ENCODE measurements around the gene UMODL1. TPM values are rescaled to one million over a fixed set of nuclear protein-coding genes. Genes with fewer than 3 reads are reported as not detected.

The UMODL1 gene
- total and polyA plus RNA-seq, 4 donors: 0.10 to 0.28 (median 0.14) TPM; not detected in 1

DNA sequence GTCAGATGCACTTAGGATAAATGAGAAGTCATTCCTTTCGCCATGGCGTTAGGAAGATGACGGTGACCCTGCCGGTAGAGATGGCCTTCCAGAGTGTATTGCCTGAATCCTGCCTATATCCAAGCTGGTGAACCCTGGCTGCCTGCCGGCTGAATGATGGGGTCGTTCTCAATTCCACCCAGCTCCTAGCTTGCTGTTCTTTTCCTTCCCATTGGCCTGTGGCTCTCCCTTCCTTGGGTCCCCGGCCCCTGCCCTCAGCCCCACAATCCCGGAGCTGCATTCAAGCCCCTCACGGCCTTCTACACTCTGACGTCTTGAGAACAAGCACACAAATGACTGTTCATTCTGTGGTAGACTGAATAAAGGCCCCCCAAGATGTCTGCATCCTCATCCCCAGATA lies 32.7 kb upstream of the UMODL1 start:
- Histone ChIP-seq H3K27ac (ENCODE audit: low read depth in 1 of 2, low read length in 1 of 2) (peak overlapping the region in 1 of 2 donors; percentile 26), H3K9me3 (ENCODE audit: control insufficient read depth in 4 of 4, insufficient read depth in 3 of 4, low read length in 3 of 4) (no peaks in the 10 kb centered on the region), H3K27me3 (ENCODE audit: control insufficient read depth in 3 of 3, insufficient read depth in 3 of 3, low read length in 2 of 3) (no peaks in the 10 kb centered on the region), H3K36me3 (ENCODE audit: control insufficient read depth in 4 of 4, insufficient read depth in 4 of 4, low read length in 4 of 4) (no peaks in the 10 kb centered on the region), H3K9ac (ENCODE audit: insufficient read depth in 1 of 2, low read length in 2 of 2) (no peak overlapping the region), H3K4me3 (no peak overlapping the region), H3K4me1 (ENCODE audit: control insufficient read depth in 5 of 5, insufficient read depth in 5 of 5, low read length in 5 of 5) (peaks cover 0 to 13% (median 10%) of the 10 kb centered on the region in 5 donors)
- ATAC-seq (ENCODE audit: insufficient read depth, low FRiP score) (no peak), DNase-seq (no peak)
- TF ChIP-seq, protein P1, sequence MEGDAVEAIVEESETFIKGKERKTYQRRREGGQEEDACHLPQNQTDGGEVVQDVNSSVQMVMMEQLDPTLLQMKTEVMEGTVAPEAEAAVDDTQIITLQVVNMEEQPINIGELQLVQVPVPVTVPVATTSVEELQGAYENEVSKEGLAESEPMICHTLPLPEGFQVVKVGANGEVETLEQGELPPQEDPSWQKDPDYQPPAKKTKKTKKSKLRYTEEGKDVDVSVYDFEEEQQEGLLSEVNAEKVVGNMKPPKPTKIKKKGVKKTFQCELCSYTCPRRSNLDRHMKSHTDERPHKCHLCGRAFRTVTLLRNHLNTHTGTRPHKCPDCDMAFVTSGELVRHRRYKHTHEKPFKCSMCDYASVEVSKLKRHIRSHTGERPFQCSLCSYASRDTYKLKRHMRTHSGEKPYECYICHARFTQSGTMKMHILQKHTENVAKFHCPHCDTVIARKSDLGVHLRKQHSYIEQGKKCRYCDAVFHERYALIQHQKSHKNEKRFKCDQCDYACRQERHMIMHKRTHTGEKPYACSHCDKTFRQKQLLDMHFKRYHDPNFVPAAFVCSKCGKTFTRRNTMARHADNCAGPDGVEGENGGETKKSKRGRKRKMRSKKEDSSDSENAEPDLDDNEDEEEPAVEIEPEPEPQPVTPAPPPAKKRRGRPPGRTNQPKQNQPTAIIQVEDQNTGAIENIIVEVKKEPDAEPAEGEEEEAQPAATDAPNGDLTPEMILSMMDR (IDR thresholded peaks at IDR 0.05; ENCODE audit: control extremely low read depth, extremely low read depth): no peak
- 92 to 96% methylated on average over 10 of the region's 10 CpGs for WGBS, 2 donors

DNA sequence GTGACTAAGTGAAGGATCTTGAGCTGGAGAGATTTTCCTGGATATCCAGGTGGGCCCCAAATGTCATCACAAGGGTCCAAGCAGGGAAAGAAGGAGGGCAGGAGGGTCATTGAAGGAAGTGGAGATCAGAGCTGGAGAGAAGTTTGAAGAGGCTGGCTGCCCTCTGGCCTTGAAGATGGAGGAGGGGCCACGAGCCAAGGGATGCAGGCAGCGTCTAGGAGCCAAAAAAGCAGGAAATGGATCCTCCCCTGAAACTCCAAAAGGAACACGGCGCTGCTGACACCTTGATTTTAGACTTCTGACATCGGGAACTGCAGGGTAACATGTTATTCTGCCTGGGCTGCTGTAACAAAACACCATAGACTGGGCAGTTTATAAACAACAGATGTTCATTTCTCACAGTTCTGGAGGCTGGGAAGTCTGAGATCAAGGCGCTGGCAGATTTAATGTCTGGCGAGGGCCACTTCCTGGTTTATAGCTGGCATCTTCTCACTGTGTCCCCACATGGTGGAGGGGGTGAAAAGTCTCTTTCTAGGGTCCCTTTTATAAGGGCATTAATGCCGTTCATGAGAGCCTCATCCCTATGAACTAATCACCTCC lies 32.2 kb upstream of the UMODL1 start:
- TF ChIP-seq, protein P1 (IDR thresholded peaks at IDR 0.05; ENCODE audit: control extremely low read depth, extremely low read depth): no peak
- H3K27me3 ChIP-seq (ENCODE audit: control insufficient read depth in 3 of 3, insufficient read depth in 3 of 3, low read length in 2 of 3): no peaks in the 10 kb centered on the region
- peaks cover 0 to 13% (median 10%) of the 10 kb centered on the region in 5 donors for H3K4me1 ChIP-seq (ENCODE audit: control insufficient read depth in 5 of 5, insufficient read depth in 5 of 5, low read length in 5 of 5)
- H3K36me3 ChIP-seq (ENCODE audit: control insufficient read depth in 4 of 4, insufficient read depth in 4 of 4, low read length in 4 of 4): no peaks in the 10 kb centered on the region
- no peaks in the 10 kb centered on the region for H3K9me3 ChIP-seq (ENCODE audit: control insufficient read depth in 4 of 4, insufficient read depth in 3 of 4, low read length in 3 of 4)
- ATAC-seq (ENCODE audit: insufficient read depth, low FRiP score) (no peak), DNase-seq (peak; percentile 46 to 70 (median 67))
- WGBS, 2 donors: 68 to 87% methylated on average over 8 of the region's 8 CpGs
- no peak overlapping the region for H3K4me3 ChIP-seq
- H3K27ac ChIP-seq (ENCODE audit: low read depth in 1 of 2, low read length in 1 of 2): peak overlapping the region in 1 of 2 donors; percentile 26
- no peak overlapping the region for H3K9ac ChIP-seq (ENCODE audit: insufficient read depth in 1 of 2, low read length in 2 of 2)

DNA sequence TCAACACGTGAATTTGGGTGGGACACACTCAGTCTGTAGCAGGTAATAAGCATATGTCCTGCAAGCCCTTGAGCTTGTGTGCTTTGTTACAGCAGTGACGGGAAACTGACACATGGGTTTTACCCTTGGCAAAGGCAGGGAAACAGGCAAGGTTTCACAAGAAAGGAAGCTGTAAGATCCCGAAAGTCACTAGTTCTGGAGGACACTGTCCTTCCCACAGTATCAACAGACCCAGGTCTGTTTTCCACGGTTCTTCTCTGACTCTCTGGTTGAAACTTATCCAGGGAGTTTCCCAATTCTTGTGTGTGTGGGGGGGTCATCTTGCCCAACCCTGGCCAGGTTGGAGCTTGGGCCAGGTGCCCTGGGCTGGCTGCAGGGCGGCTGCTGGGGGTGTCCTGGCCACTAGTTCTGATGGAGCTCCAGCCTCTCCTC lies 31.6 kb upstream of the UMODL1 start:
- Histone ChIP-seq H3K9me3 (ENCODE audit: control insufficient read depth in 4 of 4, insufficient read depth in 3 of 4, low read length in 3 of 4) (no peaks in the 10 kb centered on the region), H3K36me3 (ENCODE audit: control insufficient read depth in 4 of 4, insufficient read depth in 4 of 4, low read length in 4 of 4) (no peaks in the 10 kb centered on the region), H3K9ac (ENCODE audit: insufficient read depth in 1 of 2, low read length in 2 of 2) (no peak overlapping the region), H3K27ac (ENCODE audit: low read depth in 1 of 2, low read length in 1 of 2) (peak overlapping the region in 1 of 2 donors; percentile 83), H3K27me3 (ENCODE audit: control insufficient read depth in 3 of 3, insufficient read depth in 3 of 3, low read length in 2 of 3) (no peaks in the 10 kb centered on the region), H3K4me3 (no peak overlapping the region), H3K4me1 (ENCODE audit: control insufficient read depth in 5 of 5, insufficient read depth in 5 of 5, low read length in 5 of 5) (peaks cover 0 to 13% (median 10%) of the 10 kb centered on the region in 5 donors)
- TF ChIP-seq, protein P1 (IDR thresholded peaks at IDR 0.05; ENCODE audit: control extremely low read depth, extremely low read depth): no peak
- 41 to 54% methylated on average over 5 of the region's 5 CpGs for WGBS, 2 donors
- ATAC-seq (ENCODE audit: insufficient read depth, low FRiP score): peak; percentile 59
- DNase-seq: peak in 2 of 3 donors; percentile 14 to 34

Data from lung (tissue), 12 donors.